Suprapubic skin (tissue), 4 donors: ENCODE measurements around the gene SAG.

Experiments
- CTCF ChIP-seq, 2 donors: fragments of 200-600 bp in 1 of 2; fragments of 450-650 bp in 1 of 2; sonication (generic) in 1 of 2; IDR thresholded peaks; one replicate each; pipeline ENCODE4 v1.5.1; 2016 to 2019; ENCODE audit warnings: antibody characterized with exemption in 2 of 2, mild to moderate bottlenecking in 1 of 2, moderate library complexity in 1 of 2
- POLR2A ChIP-seq, 2 donors: fragments of 450-650 bp; IDR thresholded peaks; one replicate each; pipeline ENCODE4 v1.6.1; 2017; ENCODE audit warnings: antibody characterized with exemption in 2 of 2, mild to moderate bottlenecking in 2 of 2, moderate library complexity in 2 of 2
- POLR2AphosphoS5 ChIP-seq, 3 donors: sonication (generic); formaldehyde crosslinking; IDR thresholded peaks; one replicate each; pipeline ENCODE4 v1.6.1; 2017; ENCODE audit warnings: antibody characterized with exemption in 3 of 3

- no peak for TF ChIP-seq CTCF (IDR thresholded peaks at IDR 0.05)
- no peak for TF ChIP-seq POLR2AphosphoS5 (IDR thresholded peaks at IDR 0.05)
- no peak for TF ChIP-seq POLR2A (IDR thresholded peaks at IDR 0.05)
These were observed 73.5 kb downstream of the SAG start for GRCh38 chr2:233380995-233381637.
